T-cell (primary cell): ENCODE results near the gene TIMP1. TPM values are rescaled to one million over a fixed set of nuclear protein-coding genes. Genes with fewer than 3 reads are reported as not detected.
A peak's percentile ranks its signal among the peaks of the same experiment; 100 is the strongest.

Experiments
- ATAC-seq, 4 experiments: fragments of 200-7000 bp in 3 of 4; fragments of 150-1000 bp in 1 of 4; cut with Tn5 transposase; replicated peaks in 1 of 4; 1 replicate in 3 of 4; 2 replicates in 1 of 4; pipeline ENCODE4 v1.10.0; 2021; ENCODE audit warnings: moderate library complexity in 3 of 4, mild to moderate bottlenecking in 2 of 4, moderate number of reproducible peaks in 1 of 4
- CTCF ChIA-PET, 2 donors: fragments of 300-600 bp; sonication (Branson Sonifier 250); formaldehyde crosslinking; loops; one replicate each; lab custom pipeline; 2022; ENCODE audit warnings: antibody characterized with exemption in 2 of 2; lab: Charles Lee
- POLR2A ChIA-PET, 2 donors: fragments of 300-600 bp; sonication (Branson Sonifier 250); formaldehyde crosslinking; loops; one replicate each; lab custom pipeline; 2022; ENCODE audit warnings: antibody characterized with exemption in 2 of 2; lab: Charles Lee
- DNase-seq, 35 experiments: peaks; one replicate each; pipeline versions ENCODE4 v3.0.0 to v3.0.0-alpha.2; 2013 to 2023
- H3K27ac ChIP-seq: one replicate; pipeline ENCODE4 v1.5.1; 2013; ENCODE audit warnings: low read length
- H3K27me3 ChIP-seq, 2 experiments: replicated peaks in 1 of 2; 1 replicate in 1 of 2; 2 replicates in 1 of 2; pipeline versions ENCODE4 v1.6.1 to v1.7.0; 2013; ENCODE audit warnings: low read length in 1 of 2, mixed read lengths in 1 of 2; ENCODE audit not compliant: control insufficient read depth in 2 of 2, insufficient read depth in 2 of 2; ENCODE audit errors: extremely low read depth in 1 of 2
- H3K36me3 ChIP-seq, 2 donors: 1 replicate in 1 of 2; 2 replicates in 1 of 2; pipeline versions ENCODE4 v1.6.1 to v1.7.0; 2013; ENCODE audit warnings: low read length in 1 of 2; ENCODE audit not compliant: control insufficient read depth in 2 of 2, insufficient read depth in 1 of 2; ENCODE audit errors: extremely low read depth in 1 of 2
- H3K4me1 ChIP-seq, 2 experiments: 1 replicate in 1 of 2; 2 replicates in 1 of 2; pipeline versions ENCODE4 v1.6.1 to v1.7.0; 2013; ENCODE audit warnings: low read length in 2 of 2, mixed read lengths in 1 of 2; ENCODE audit not compliant: insufficient read depth in 2 of 2, control insufficient read depth in 1 of 2; ENCODE audit errors: extremely low read depth in 1 of 2
- H3K4me3 ChIP-seq, 2 donors: 1 replicate in 1 of 2; 2 replicates in 1 of 2; pipeline versions ENCODE4 v1.5.1 to v1.7.0; 2013; ENCODE audit warnings: mild to moderate bottlenecking in 2 of 2, low read length in 1 of 2, moderate library complexity in 1 of 2; ENCODE audit not compliant: control insufficient read depth in 1 of 2; ENCODE audit errors: extremely low read depth in 1 of 2
- H3K9me3 ChIP-seq: 2 replicates; pipeline ENCODE4 v1.7.0; 2013
- H3K27ac Mint-ChIP-seq, 2 donors: one replicate each; pipeline ENCODE4 v1.8.0; 2020 to 2021; ENCODE audit warnings: mild to moderate bottlenecking in 2 of 2, mixed read lengths in 2 of 2
- H3K27me3 Mint-ChIP-seq, 2 donors: one replicate each; pipeline ENCODE4 v1.8.0; 2021 to 2022; ENCODE audit warnings: mixed read lengths in 2 of 2
- H3K36me3 Mint-ChIP-seq: one replicate; pipeline ENCODE4 v1.8.0; 2021; ENCODE audit warnings: mixed read lengths
- H3K4me1 Mint-ChIP-seq, 3 donors: one replicate each; pipeline ENCODE4 v1.8.0; 2020 to 2022; ENCODE audit warnings: mixed read lengths in 3 of 3, mild to moderate bottlenecking in 1 of 3
- H3K4me3 Mint-ChIP-seq, 3 donors: one replicate each; pipeline ENCODE4 v1.8.0; 2020 to 2022; ENCODE audit warnings: mild to moderate bottlenecking in 3 of 3, mixed read lengths in 3 of 3, moderate library complexity in 3 of 3
- H3K9me3 Mint-ChIP-seq, 3 donors: one replicate each; pipeline ENCODE4 v1.8.0; 2020 to 2022; ENCODE audit warnings: mixed read lengths in 3 of 3
- WGBS: methylation state at CpG from one replicate; pipeline ENCODE4 v1.1.5; 2013; ENCODE audit warnings: missing lambda C conversion rate; ENCODE audit not compliant: insufficient coverage; 5-methylcytosine and 5-hydroxymethylcytosine counted together
- total RNA-seq, 35 experiments: library from RNA in 6 of 35; stranded (reverse) in 6 of 35; fragments of 120-200 nt in 1 of 35; gene quantifications; one replicate each; pipeline versions ENCODE4 v1.2.1 to v1.2.4 and lab custom pipeline; 2013 to 2026

Gene TIMP1
- total RNA-seq, 5 donors from 2014 or later (not counting 1 experiment from before 2014, with no cell fraction given): 28.7 to 120 (median 59.7) TPM

- H3K9me3 Mint-ChIP-seq: no peaks in the 10 kb centered on the region
- H3K4me1 Mint-ChIP-seq: peaks cover 2 to 4% (median 3%) of the 10 kb centered on the region in 3 donors
- CTCF ChIA-PET: no interaction called here
- Histone ChIP-seq H3K27ac (no peak overlapping the region), H3K36me3 (no peaks in the 10 kb centered on the region), H3K27me3 (no peaks in the 10 kb centered on the region), H3K4me1 (peaks cover 0 to 2% of the 10 kb centered on the region in 2 experiments), H3K9me3 (no peaks in the 10 kb centered on the region), H3K4me3 (no peak overlapping the region)
- ATAC-seq: no peak
- peaks cover 0 to 23% of the 10 kb centered on the region in 2 donors for H3K27me3 Mint-ChIP-seq
- no peak overlapping the region for H3K4me3 Mint-ChIP-seq
- POLR2A ChIA-PET: interaction anchor here in 1 of 2 donors (0.7 kb wide), 1 partner anchor 334 kb away, joined by 11 read pairs; no protein-coding TSS in a partner anchor
- no CpG with 5 or more reads among the region's 8 CpGs for WGBS
- DNase-seq: no peak
- no peak overlapping the region for H3K27ac Mint-ChIP-seq
- no peaks in the 10 kb centered on the region for H3K36me3 Mint-ChIP-seq
Observed at GRCh38 chrX:47613082-47613481, 30.8 kb downstream of the TIMP1 start.

GRCh38 chrX:47614618-47615017 lies 32.4 kb downstream of the TIMP1 start:
- Histone ChIP-seq H3K27ac (no peak overlapping the region), H3K36me3 (no peaks in the 10 kb centered on the region), H3K9me3 (no peaks in the 10 kb centered on the region), H3K4me1 (peaks cover 0 to 7% of the 10 kb centered on the region in 2 experiments), H3K27me3 (no peaks in the 10 kb centered on the region), H3K4me3 (no peak overlapping the region)
- Mint-ChIP-seq H3K27ac (no peak overlapping the region), H3K4me1 (peaks cover 0 to 4% (median 0%) of the 10 kb centered on the region in 3 donors), H3K27me3 (peaks cover 0 to 25% of the 10 kb centered on the region in 2 donors), H3K4me3 (no peak overlapping the region), H3K36me3 (no peaks in the 10 kb centered on the region), H3K9me3 (no peaks in the 10 kb centered on the region)
- ChIA-PET CTCF (no interaction called here), POLR2A (no interaction called here)
- WGBS: 86% methylated on average over 2 of the region's 5 CpGs
- ATAC-seq (no peak), DNase-seq (no peak)

- Histone ChIP-seq H3K27me3 (peaks cover 0 to 6% of the 10 kb centered on the region in 2 experiments), H3K27ac (no peak overlapping the region), H3K36me3 (no peaks in the 10 kb centered on the region), H3K9me3 (no peaks in the 10 kb centered on the region), H3K4me1 (peaks cover 3 to 22% of the 10 kb centered on the region in 2 experiments), H3K4me3 (no peak overlapping the region)
- POLR2A ChIA-PET: no interaction called here
- DNase-seq (no peak), ATAC-seq (no peak)
- peaks cover 9 to 18% (median 12%) of the 10 kb centered on the region in 3 donors for H3K4me1 Mint-ChIP-seq
- H3K27me3 Mint-ChIP-seq: peaks cover 9 to 10% of the 10 kb centered on the region in 2 donors
- H3K4me3 Mint-ChIP-seq: peak overlapping the region; percentile 25 to 64 (median 59)
- H3K9me3 Mint-ChIP-seq: no peaks in the 10 kb centered on the region
- H3K36me3 Mint-ChIP-seq: no peaks in the 10 kb centered on the region
- CTCF ChIA-PET: no interaction called here
- WGBS: 47% methylated on average over 13 of the region's 32 CpGs
- no peak overlapping the region for H3K27ac Mint-ChIP-seq
Observed at GRCh38 chrX:47618923-47619485, 36.8 kb downstream of the TIMP1 start.

GRCh38 chrX:47619486-47620302 lies 37.5 kb downstream of the TIMP1 start, which contains the start of gene SYN1:
Gene SYN1, minus strand, starts transcription at chrX:47619857. Its CDS starts 129 bp downstream, at chrX:47619728.
- no peaks in the 10 kb centered on the region for H3K9me3 Mint-ChIP-seq
- no peaks in the 10 kb centered on the region for H3K36me3 Mint-ChIP-seq
- ChIA-PET POLR2A (no interaction called here), CTCF (no interaction called here)
- ATAC-seq: peak; percentile 78 to 88 (median 81)
- no peaks in the 10 kb centered on the region for H3K9me3 ChIP-seq
- WGBS: 1% methylated on average over 38 of the region's 88 CpGs
- H3K27ac ChIP-seq: no peak within 1 kb of the TSS
- no peak within 1 kb of the TSS for H3K27ac Mint-ChIP-seq
- peaks cover 3 to 25% of the 10 kb centered on the region in 2 experiments for H3K4me1 ChIP-seq
- DNase-seq: peak; percentile 48 to 91 (median 71)
- peaks cover 9 to 10% of the 10 kb centered on the region in 2 donors for H3K27me3 Mint-ChIP-seq
- peaks cover 0 to 6% of the 10 kb centered on the region in 2 experiments for H3K27me3 ChIP-seq
- H3K36me3 ChIP-seq: no peaks in the 10 kb centered on the region
- H3K4me3 Mint-ChIP-seq: peak within 1 kb of the TSS; percentile 25 to 64 (median 59)
- peak within 1 kb of the TSS; percentile 17 to 37 for H3K4me3 ChIP-seq
- H3K4me1 Mint-ChIP-seq: peaks cover 11 to 20% (median 15%) of the 10 kb centered on the region in 3 donors

GRCh38 chrX:47620303-47620685 lies 38.1 kb downstream of the TIMP1 start:
- H3K9me3 ChIP-seq: no peaks in the 10 kb centered on the region
- CTCF ChIA-PET: no interaction called here
- Mint-ChIP-seq H3K9me3 (no peaks in the 10 kb centered on the region), H3K27ac (no peak overlapping the region), H3K4me3 (no peak overlapping the region), H3K4me1 (peaks cover 15 to 20% (median 15%) of the 10 kb centered on the region in 3 donors), H3K27me3 (peaks cover 9 to 10% of the 10 kb centered on the region in 2 donors), H3K36me3 (no peaks in the 10 kb centered on the region)
- H3K27ac ChIP-seq: no peak overlapping the region
- peaks cover 3 to 25% of the 10 kb centered on the region in 2 experiments for H3K4me1 ChIP-seq
- WGBS: 100% methylated on average over 2 of the region's 9 CpGs
- DNase-seq (no peak), ATAC-seq (no peak)
- POLR2A ChIA-PET: no interaction called here
- no peaks in the 10 kb centered on the region for H3K36me3 ChIP-seq
- H3K27me3 ChIP-seq: peaks cover 0 to 6% of the 10 kb centered on the region in 2 experiments
- no peak overlapping the region for H3K4me3 ChIP-seq

- Mint-ChIP-seq H3K27me3 (peaks cover 6 to 10% of the 10 kb centered on the region in 2 donors), H3K27ac (no peak overlapping the region), H3K9me3 (no peaks in the 10 kb centered on the region), H3K4me3 (no peak overlapping the region), H3K4me1 (peaks cover 15 to 20% (median 18%) of the 10 kb centered on the region in 3 donors), H3K36me3 (no peaks in the 10 kb centered on the region)
- Histone ChIP-seq H3K4me3 (no peak overlapping the region), H3K27ac (no peak overlapping the region), H3K4me1 (peaks cover 3 to 25% of the 10 kb centered on the region in 2 experiments), H3K27me3 (peaks cover 0 to 6% of the 10 kb centered on the region in 2 experiments), H3K9me3 (no peaks in the 10 kb centered on the region), H3K36me3 (no peaks in the 10 kb centered on the region)
- DNase-seq (no peak), ATAC-seq (no peak)
- POLR2A ChIA-PET: no interaction called here
- WGBS: no CpG with 5 or more reads among the region's 6 CpGs
- CTCF ChIA-PET: interaction anchor here in 1 of 2 donors (0.6 kb wide), 1 partner anchor 60 kb away, joined by 5 read pairs; no protein-coding TSS in a partner anchor
Observed at GRCh38 chrX:47621851-47622250, 39.6 kb downstream of the TIMP1 start.
